Measurements from ENCODE around the gene MSL1. TPM values are rescaled to one million over a fixed set of nuclear protein-coding genes. Genes with fewer than 3 reads are reported as not detected.
A peak's percentile ranks its signal among the peaks of the same experiment; 100 is the strongest.

Gene MSL1
- total and polyA plus RNA-seq, 2 of the 13 experiments (the other 11 are each of a cell fraction or from before 2014, with no cell fraction given), result 63.8 to 88.5 TPM

DNA sequence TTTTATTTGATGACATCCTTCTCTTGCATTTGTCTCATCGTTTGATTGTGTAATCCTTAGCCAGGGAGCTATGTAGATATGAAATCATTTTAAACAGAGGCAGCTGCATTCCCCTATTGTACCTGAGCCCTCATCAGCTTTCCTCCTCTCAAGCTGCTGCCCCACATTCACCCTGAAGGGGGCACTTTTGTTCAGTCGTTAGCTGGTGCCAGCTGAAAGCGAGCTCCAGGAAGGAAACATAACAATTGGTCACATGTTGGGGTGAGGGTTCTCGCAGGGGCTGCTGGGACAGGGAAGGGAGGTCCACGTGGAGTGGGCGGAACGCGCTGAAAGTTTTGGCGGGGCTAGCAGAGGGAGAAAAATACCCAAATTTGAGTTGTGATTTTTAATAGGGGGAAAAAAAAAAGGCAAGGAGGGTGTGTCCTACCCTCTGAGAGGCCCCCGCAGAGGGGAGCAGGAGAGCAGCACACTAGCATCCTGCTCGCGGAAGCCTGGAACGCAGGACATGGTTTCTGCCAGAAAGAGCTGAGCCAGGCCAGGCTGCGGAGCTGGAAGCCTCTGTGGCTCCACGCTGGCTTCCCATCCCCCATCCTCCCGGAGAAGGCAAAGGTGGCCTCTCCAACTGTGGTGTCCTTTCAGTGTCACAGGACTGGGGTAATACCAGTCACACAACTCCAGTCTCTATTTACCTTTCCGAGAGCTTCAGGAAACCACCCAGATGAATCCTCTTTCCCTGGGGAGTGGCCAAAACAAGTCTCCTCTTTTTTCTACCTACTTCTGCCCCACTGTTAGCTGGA is 8.5 kb upstream of the MSL1 start (continued):
- TF ChIP-seq ZNF329 (CRISPR knock-in tag; IDR thresholded peaks at IDR 0.05; ENCODE audit: low read depth) (no peak), ZNF674 (CRISPR knock-in tag; IDR thresholded peaks at IDR 0.05; ENCODE audit: low read depth) (no peak), FOXA3 (CRISPR knock-in tag; IDR thresholded peaks at IDR 0.05) (peak; percentile 91), KDM2A (CRISPR knock-in tag; IDR thresholded peaks at IDR 0.05; ENCODE audit: borderline replicate concordance, low read depth) (peak; percentile 95), SP140L (CRISPR knock-in tag; IDR thresholded peaks at IDR 0.05; ENCODE audit: borderline replicate concordance) (no peak; the same call in 1 of the 2 replicates), HDAC6 (IDR thresholded peaks at IDR 0.05; ENCODE audit: low read depth, low read length) (no peak), FOXP1 (IDR thresholded peaks at IDR 0.05) (no peak), FOXP1 (CRISPR knock-in tag; IDR thresholded peaks at IDR 0.05) (peak; percentile 61), GATAD1 (CRISPR knock-in tag; IDR thresholded peaks at IDR 0.05) (peak; percentile 90)
- TF ChIP-seq, protein P1, sequence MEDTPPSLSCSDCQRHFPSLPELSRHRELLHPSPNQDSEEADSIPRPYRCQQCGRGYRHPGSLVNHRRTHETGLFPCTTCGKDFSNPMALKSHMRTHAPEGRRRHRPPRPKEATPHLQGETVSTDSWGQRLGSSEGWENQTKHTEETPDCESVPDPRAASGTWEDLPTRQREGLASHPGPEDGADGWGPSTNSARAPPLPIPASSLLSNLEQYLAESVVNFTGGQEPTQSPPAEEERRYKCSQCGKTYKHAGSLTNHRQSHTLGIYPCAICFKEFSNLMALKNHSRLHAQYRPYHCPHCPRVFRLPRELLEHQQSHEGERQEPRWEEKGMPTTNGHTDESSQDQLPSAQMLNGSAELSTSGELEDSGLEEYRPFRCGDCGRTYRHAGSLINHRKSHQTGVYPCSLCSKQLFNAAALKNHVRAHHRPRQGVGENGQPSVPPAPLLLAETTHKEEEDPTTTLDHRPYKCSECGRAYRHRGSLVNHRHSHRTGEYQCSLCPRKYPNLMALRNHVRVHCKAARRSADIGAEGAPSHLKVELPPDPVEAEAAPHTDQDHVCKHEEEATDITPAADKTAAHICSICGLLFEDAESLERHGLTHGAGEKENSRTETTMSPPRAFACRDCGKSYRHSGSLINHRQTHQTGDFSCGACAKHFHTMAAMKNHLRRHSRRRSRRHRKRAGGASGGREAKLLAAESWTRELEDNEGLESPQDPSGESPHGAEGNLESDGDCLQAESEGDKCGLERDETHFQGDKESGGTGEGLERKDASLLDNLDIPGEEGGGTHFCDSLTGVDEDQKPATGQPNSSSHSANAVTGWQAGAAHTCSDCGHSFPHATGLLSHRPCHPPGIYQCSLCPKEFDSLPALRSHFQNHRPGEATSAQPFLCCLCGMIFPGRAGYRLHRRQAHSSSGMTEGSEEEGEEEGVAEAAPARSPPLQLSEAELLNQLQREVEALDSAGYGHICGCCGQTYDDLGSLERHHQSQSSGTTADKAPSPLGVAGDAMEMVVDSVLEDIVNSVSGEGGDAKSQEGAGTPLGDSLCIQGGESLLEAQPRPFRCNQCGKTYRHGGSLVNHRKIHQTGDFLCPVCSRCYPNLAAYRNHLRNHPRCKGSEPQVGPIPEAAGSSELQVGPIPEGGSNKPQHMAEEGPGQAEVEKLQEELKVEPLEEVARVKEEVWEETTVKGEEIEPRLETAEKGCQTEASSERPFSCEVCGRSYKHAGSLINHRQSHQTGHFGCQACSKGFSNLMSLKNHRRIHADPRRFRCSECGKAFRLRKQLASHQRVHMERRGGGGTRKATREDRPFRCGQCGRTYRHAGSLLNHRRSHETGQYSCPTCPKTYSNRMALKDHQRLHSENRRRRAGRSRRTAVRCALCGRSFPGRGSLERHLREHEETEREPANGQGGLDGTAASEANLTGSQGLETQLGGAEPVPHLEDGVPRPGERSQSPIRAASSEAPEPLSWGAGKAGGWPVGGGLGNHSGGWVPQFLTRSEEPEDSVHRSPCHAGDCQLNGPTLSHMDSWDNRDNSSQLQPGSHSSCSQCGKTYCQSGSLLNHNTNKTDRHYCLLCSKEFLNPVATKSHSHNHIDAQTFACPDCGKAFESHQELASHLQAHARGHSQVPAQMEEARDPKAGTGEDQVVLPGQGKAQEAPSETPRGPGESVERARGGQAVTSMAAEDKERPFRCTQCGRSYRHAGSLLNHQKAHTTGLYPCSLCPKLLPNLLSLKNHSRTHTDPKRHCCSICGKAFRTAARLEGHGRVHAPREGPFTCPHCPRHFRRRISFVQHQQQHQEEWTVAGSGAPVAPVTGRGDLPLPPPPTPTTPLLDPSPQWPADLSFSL (CRISPR knock-in tag; IDR thresholded peaks at IDR 0.05), result peak; percentile 82; the same call in 1 of the 2 replicates
- TF ChIP-seq, protein P2, sequence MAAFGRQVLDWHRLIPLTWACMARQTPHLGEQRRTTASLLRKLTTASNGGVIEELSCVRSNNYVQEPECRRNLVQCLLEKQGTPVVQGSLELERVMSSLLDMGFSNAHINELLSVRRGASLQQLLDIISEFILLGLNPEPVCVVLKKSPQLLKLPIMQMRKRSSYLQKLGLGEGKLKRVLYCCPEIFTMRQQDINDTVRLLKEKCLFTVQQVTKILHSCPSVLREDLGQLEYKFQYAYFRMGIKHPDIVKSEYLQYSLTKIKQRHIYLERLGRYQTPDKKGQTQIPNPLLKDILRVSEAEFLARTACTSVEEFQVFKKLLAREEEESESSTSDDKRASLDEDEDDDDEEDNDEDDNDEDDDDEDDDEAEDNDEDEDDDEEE (CRISPR knock-in tag; IDR thresholded peaks at IDR 0.05), result peak; percentile 89
- TF ChIP-seq, protein P3, sequence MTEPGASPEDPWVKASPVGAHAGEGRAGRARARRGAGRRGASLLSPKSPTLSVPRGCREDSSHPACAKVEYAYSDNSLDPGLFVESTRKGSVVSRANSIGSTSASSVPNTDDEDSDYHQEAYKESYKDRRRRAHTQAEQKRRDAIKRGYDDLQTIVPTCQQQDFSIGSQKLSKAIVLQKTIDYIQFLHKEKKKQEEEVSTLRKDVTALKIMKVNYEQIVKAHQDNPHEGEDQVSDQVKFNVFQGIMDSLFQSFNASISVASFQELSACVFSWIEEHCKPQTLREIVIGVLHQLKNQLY (CRISPR knock-in tag; IDR thresholded peaks at IDR 0.05), result peak; percentile 74
- TF ChIP-seq, protein P4, sequence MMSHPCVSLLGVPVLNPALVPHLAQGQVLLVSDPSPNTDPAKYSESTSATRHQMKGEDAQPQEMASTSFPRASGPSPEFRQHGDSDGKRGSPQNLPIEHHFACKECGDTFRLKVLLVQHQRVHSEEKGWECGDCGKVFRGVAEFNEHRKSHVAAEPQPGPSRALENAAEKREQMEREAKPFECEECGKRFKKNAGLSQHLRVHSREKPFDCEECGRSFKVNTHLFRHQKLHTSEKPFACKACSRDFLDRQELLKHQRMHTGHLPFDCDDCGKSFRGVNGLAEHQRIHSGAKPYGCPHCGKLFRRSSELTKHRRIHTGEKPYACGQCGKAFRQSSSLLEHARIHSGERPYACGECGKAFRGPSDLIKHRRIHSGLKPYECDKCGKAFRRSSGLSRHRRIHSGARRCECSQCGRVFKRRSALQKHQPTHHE (CRISPR knock-in tag; IDR thresholded peaks at IDR 0.05; ENCODE audit: borderline replicate concordance), result peak; percentile 93; the same call in 1 of the 2 replicates
- TF ChIP-seq, protein P5, sequence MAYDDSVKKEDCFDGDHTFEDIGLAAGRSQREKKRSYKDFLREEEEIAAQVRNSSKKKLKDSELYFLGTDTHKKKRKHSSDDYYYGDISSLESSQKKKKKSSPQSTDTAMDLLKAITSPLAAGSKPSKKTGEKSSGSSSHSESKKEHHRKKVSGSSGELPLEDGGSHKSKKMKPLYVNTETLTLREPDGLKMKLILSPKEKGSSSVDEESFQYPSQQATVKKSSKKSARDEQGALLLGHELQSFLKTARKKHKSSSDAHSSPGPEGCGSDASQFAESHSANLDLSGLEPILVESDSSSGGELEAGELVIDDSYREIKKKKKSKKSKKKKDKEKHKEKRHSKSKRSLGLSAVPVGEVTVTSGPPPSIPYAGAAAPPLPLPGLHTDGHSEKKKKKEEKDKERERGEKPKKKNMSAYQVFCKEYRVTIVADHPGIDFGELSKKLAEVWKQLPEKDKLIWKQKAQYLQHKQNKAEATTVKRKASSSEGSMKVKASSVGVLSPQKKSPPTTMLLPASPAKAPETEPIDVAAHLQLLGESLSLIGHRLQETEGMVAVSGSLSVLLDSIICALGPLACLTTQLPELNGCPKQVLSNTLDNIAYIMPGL (CRISPR knock-in tag; IDR thresholded peaks at IDR 0.05; ENCODE audit: borderline replicate concordance in 1 of 2, low read depth in 1 of 2), result peak; percentile 93
